T-helper 1 cell treated with Interleukin-12 subunit alpha and Interleukin-12 subunit beta and Interleukin-4 antibody, amounts not matched to agents 30 ng/mL and 1 ng/mL, for 36 hours (primary cell): Measurements from ENCODE around the gene PSMC3. TPM values are rescaled to one million over a fixed set of nuclear protein-coding genes. Genes with fewer than 3 reads are reported as not detected.

ENCODE experiments used
- intact Hi-C: fragments of 100-400 bp; cut with micrococcal nuclease; formaldehyde crosslinking; loops from one replicate; pipeline ENCODE4 v1.15.1; 2024
- total RNA-seq: library from RNA; stranded (reverse); gene quantifications from 2 replicates; pipeline ENCODE4 v1.2.3, GENCODE V29; 2022

The PSMC3 gene
- total RNA-seq, 1 donor from 2014 or later: 168 TPM

GRCh38 chr11:47413908-47414684 is 12.1 kb downstream of the PSMC3 start:
- intact Hi-C loops: no loop called here

- intact Hi-C loops: no loop called here
Observed at GRCh38 chr11:47413351-47413750, 12.9 kb downstream of the PSMC3 start.

GRCh38 chr11:47411884-47412746 is 14.1 kb downstream of the PSMC3 start:
- intact Hi-C loops: loop anchor here (1.0 kb wide), 3 partner anchors 14 to 523 kb away; partner anchors contain the start of gene PSMC3

GRCh38 chr11:47410370-47411264 is 15.6 kb downstream of the PSMC3 start:
- intact Hi-C loops: no loop called here

- intact Hi-C loops: loop anchor here (2.0 to 10.0 kb wide), 8 partner anchors 15 to 792 kb away; partner anchors contain the start of genes ARHGAP1, ATG13, CELF1 and CKAP5
Observed at GRCh38 chr11:47409440-47410369, 16.5 kb downstream of the PSMC3 start.

GRCh38 chr11:47408598-47409439 is 17.4 kb downstream of the PSMC3 start:
- intact Hi-C loops: loop anchor here (1.0 to 10.0 kb wide), 16 partner anchors 9 to 792 kb away; partner anchors contain the start of genes ACP2, ARHGAP1, ATG13 and CELF1

- intact Hi-C loops: loop anchor here (1.0 to 10.0 kb wide), 16 partner anchors 8 to 791 kb away; partner anchors contain the start of genes ACP2, ARHGAP1, ATG13 and CELF1
Observed at GRCh38 chr11:47407746-47408590, 18.3 kb downstream of the PSMC3 start, which contains the start of gene SLC39A13. TSS of gene SLC39A13 (plus strand) at chr11:47408590. CDS start at chr11:47410095, 1,505 bp downstream.

GRCh38 chr11:47406896-47407745 is 19.1 kb downstream of the PSMC3 start:
- intact Hi-C loops: loop anchor here (5.0 to 10.0 kb wide), 7 partner anchors 145 to 790 kb away; partner anchors contain the start of genes ARHGAP1, ATG13, CELF1 and CKAP5

- intact Hi-C loops: loop anchor here (10.0 kb wide), 2 partner anchors 189 to 559 kb away; partner anchors contain the start of genes CKAP5 and DDB2
Observed at GRCh38 chr11:47403571-47403970, 22.7 kb downstream of the PSMC3 start.

GRCh38 chr11:47403135-47403534 is 23.1 kb downstream of the PSMC3 start:
- intact Hi-C loops: loop anchor here (10.0 kb wide), 2 partner anchors 188 to 558 kb away; partner anchors contain the start of genes CKAP5 and DDB2

GRCh38 chr11:47400768-47401279 is 25.4 kb downstream of the PSMC3 start:
- intact Hi-C loops: loop anchor here (1.0 to 10.0 kb wide), 5 partner anchors 7 to 556 kb away; partner anchors contain the start of genes ARFGAP2, CKAP5, DDB2 and PSMC3

GRCh38 chr11:47399860-47400767 is 26.1 kb downstream of the PSMC3 start:
- intact Hi-C loops: loop anchor here (1.0 to 10.0 kb wide), 5 partner anchors 8 to 555 kb away; partner anchors contain the start of genes ARFGAP2, CKAP5, DDB2 and PSMC3

- intact Hi-C loops: no loop called here
Observed at GRCh38 chr11:47398551-47398950, 27.7 kb downstream of the PSMC3 start.

- intact Hi-C loops: no loop called here
Observed at GRCh38 chr11:47398011-47398410, 28.2 kb downstream of the PSMC3 start.

GRCh38 chr11:47396049-47396320 is 30.3 kb downstream of the PSMC3 start:
- intact Hi-C loops: no loop called here
